HG03575 (cell line): ENCODE data around the gene RPTN.

ENCODE experiments used
- ATAC-seq: cut with Tn5 transposase; IDR thresholded peaks from one replicate; pipeline ENCODE4 v1.9.1; 2021; ENCODE audit not compliant: unreplicated experiment, insufficient number of reproducible peaks, low FRiP score; ENCODE audit errors: extremely low read depth

The RPTN gene

GRCh38 chr1:152112885-152113432, 46.1 kb downstream of the RPTN start:
- no peak for ATAC-seq

- no peak for ATAC-seq
These were observed 46.7 kb downstream of the RPTN start for GRCh38 chr1:152112101-152112884.

- no peak for ATAC-seq
These were observed 47.5 kb downstream of the RPTN start for GRCh38 chr1:152111515-152111968.

- ATAC-seq: no peak
These were observed 48.0 kb downstream of the RPTN start for GRCh38 chr1:152110860-152111514.

GRCh38 chr1:152110365-152110859, 48.6 kb downstream of the RPTN start:
- ATAC-seq: no peak

- ATAC-seq: no peak
These were observed 49.1 kb downstream of the RPTN start for GRCh38 chr1:152109998-152110294.

GRCh38 chr1:152109231-152109997, 49.6 kb downstream of the RPTN start:
- no peak for ATAC-seq

GRCh38 chr1:152108882-152109222, 50.2 kb downstream of the RPTN start:
- no peak for ATAC-seq

GRCh38 chr1:152107984-152108881, 50.8 kb downstream of the RPTN start:
- no peak for ATAC-seq

- no peak for ATAC-seq
These were observed 51.7 kb downstream of the RPTN start for GRCh38 chr1:152107031-152107983.

GRCh38 chr1:152104854-152105253, 54.2 kb downstream of the RPTN start:
- no peak for ATAC-seq
